22Rv1 (cell line): ENCODE data around the gene GAST.

Experiments used
- ZFX ChIP-seq: fragments of 450-650 bp; IDR thresholded peaks from 2 replicates; pipeline ENCODE4 v1.6.1; 2017; ENCODE audit warnings: antibody characterized with exemption, borderline replicate concordance
- TF ChIP-seq, protein P1 (sequence below): fragments of 450-650 bp; IDR thresholded peaks from 2 replicates; pipeline ENCODE4 v1.5.1; 2017; ENCODE audit warnings: mild to moderate bottlenecking

- TF ChIP-seq, protein P1, sequence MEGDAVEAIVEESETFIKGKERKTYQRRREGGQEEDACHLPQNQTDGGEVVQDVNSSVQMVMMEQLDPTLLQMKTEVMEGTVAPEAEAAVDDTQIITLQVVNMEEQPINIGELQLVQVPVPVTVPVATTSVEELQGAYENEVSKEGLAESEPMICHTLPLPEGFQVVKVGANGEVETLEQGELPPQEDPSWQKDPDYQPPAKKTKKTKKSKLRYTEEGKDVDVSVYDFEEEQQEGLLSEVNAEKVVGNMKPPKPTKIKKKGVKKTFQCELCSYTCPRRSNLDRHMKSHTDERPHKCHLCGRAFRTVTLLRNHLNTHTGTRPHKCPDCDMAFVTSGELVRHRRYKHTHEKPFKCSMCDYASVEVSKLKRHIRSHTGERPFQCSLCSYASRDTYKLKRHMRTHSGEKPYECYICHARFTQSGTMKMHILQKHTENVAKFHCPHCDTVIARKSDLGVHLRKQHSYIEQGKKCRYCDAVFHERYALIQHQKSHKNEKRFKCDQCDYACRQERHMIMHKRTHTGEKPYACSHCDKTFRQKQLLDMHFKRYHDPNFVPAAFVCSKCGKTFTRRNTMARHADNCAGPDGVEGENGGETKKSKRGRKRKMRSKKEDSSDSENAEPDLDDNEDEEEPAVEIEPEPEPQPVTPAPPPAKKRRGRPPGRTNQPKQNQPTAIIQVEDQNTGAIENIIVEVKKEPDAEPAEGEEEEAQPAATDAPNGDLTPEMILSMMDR = no peak
- no peak for TF ChIP-seq ZFX
Measured at GRCh38 chr17:41736983-41737679, 25.0 kb downstream of the GAST start.
